NOMO-1 (cell line): ENCODE measurements around the gene RPL27.
"Not testable (repeated sequence)": the region's sequence is repeated elsewhere in the genome, so short reads cannot be mapped to it uniquely, and the experiment has no call there.

Experiments
- DNase-seq, 2 experiments: peaks; one replicate each; lab custom pipeline; 2025; ENCODE audit not compliant: unreplicated experiment in 2 of 2; lab: John Stamatoyannopoulos, UW

RPL27 gene

GRCh38 chr17:42997984-42998938 is at the start of gene RPL27:
RPL27 (plus strand) TSS chr17:42998419; CDS start chr17:42998751, 332 bp downstream.
- DNase-seq = peak; percentile 99

- DNase-seq = no peak
These were observed 48.0 kb upstream of the RPL27 start for GRCh38 chr17:42950044-42950783.

- DNase-seq = no peak
These were observed 44.5 kb upstream of the RPL27 start for GRCh38 chr17:42953669-42954068.

GRCh38 chr17:42964161-42964932 is 33.9 kb upstream of the RPL27 start, which contains the start of gene AARSD1:
AARSD1 (minus strand) TSS chr17:42964454; CDS start chr17:42964440, 14 bp downstream.
- DNase-seq = peak; percentile 85 to 89

GRCh38 chr17:42967925-42968324 is 30.3 kb upstream of the RPL27 start:
- no peak for DNase-seq

GRCh38 chr17:42969001-42969581 is 29.1 kb upstream of the RPL27 start:
- peak; percentile 19 to 63 for DNase-seq

- DNase-seq = no peak
These were observed 26.6 kb upstream of the RPL27 start for GRCh38 chr17:42971589-42971988.

- not testable (repeated sequence) for DNase-seq
These were observed 24.9 kb upstream of the RPL27 start for GRCh38 chr17:42973323-42973722.

- DNase-seq = no peak
These were observed 23.0 kb upstream of the RPL27 start for GRCh38 chr17:42975265-42975664.

GRCh38 chr17:42975701-42976100 is 22.5 kb upstream of the RPL27 start:
- DNase-seq = not testable (repeated sequence)

GRCh38 chr17:42979511-42980273 is 18.5 kb upstream of the RPL27 start, which contains the start of gene PTGES3L:
PTGES3L (minus strand) TSS chr17:42980080; CDS start chr17:42980053, 27 bp downstream.
- peak in 1 of 2 experiments; percentile 40 for DNase-seq

- DNase-seq = peak; percentile 61 to 80
These were observed 17.9 kb upstream of the RPL27 start, which contains the start of gene RUNDC1 for GRCh38 chr17:42980274-42980765. RUNDC1 (plus strand) TSS chr17:42980565; CDS start chr17:42980577, 12 bp downstream.

GRCh38 chr17:42980766-42981397 is 17.3 kb upstream of the RPL27 start:
- peak; percentile 35 to 40 for DNase-seq

- no peak for DNase-seq
These were observed 16.0 kb upstream of the RPL27 start for GRCh38 chr17:42982266-42982665.

GRCh38 chr17:42985225-42985624 is 13.0 kb upstream of the RPL27 start:
- peak; percentile 85 to 96 for DNase-seq

- DNase-seq = no peak
These were observed 9.1 kb upstream of the RPL27 start for GRCh38 chr17:42989141-42989540.

- DNase-seq = no peak
These were observed 8.2 kb upstream of the RPL27 start for GRCh38 chr17:42989726-42990652.

GRCh38 chr17:42991471-42991870 is 6.7 kb upstream of the RPL27 start:
- DNase-seq = no peak
